Measurements from ENCODE around the gene AUTS2. TPM values are rescaled to one million over a fixed set of nuclear protein-coding genes. Genes with fewer than 3 reads are reported as not detected.
A peak's percentile ranks its signal among the peaks of the same experiment; 100 is the strongest.

AUTS2 gene
- total RNA-seq, 1 experiment from 2014 or later: 256 TPM

GRCh38 chr7:69708857-69709256 lies 110.6 kb downstream of the AUTS2 start:
- no peaks in the 10 kb centered on the region for H4K20me1 ChIP-seq (ENCODE audit: control insufficient read depth, insufficient read depth, insufficient read length)
- Mint-ChIP-seq H3K27ac (0 out of 7 replicates have a peak overlapping the region, but pooled peaks of 1 of the 3 experiments have one; percentile 50), H3K4me3 (no peak overlapping the region), H3K9me3 (no peaks in the 10 kb centered on the region), H3K4me1 (peaks cover 56 to 61% of the 10 kb centered on the region in 2 experiments), H3K36me3 (ENCODE audit: insufficient read depth in 1 of 3, low read depth in 3 of 3) (no peaks in the 10 kb centered on the region), H3K27me3 (ENCODE audit: low read depth) (no peaks in the 10 kb centered on the region; the same call in 1 of the 2 replicates)
- TF ChIP-seq CTCF (conservative IDR thresholded peaks at IDR 0.05): no peak
- H3K79me1 ChIP-seq (ENCODE audit: insufficient read depth, low read depth, low read length, poor library complexity, severe bottlenecking): no peaks in the 10 kb centered on the region
- no peak overlapping the region for H2BK20ac ChIP-seq (ENCODE audit: low read depth, low read length, poor library complexity, severe bottlenecking)
- no peak overlapping the region for H2BK5ac ChIP-seq (ENCODE audit: insufficient read length, low read length)
- no CpG with 5 or more reads among the region's 2 CpGs for WGBS (ENCODE audit: extremely low coverage, insufficient read length, low lambda C conversion rate)
- no peak overlapping the region for H3K23ac ChIP-seq (ENCODE audit: insufficient read length, low read depth, low read length)
- H3T11ph ChIP-seq (ENCODE audit: low read length): no peak overlapping the region
- no peaks in the 10 kb centered on the region for H3K23me2 ChIP-seq (ENCODE audit: insufficient read length, low read depth, low read length, poor library complexity, severe bottlenecking)
- H3K18ac ChIP-seq (ENCODE audit: insufficient read length, low read depth, low read length): no peak overlapping the region
- no peaks in the 10 kb centered on the region for H3K27me3 ChIP-seq (ENCODE audit: insufficient read depth, low read length)
- no peak overlapping the region for H3K56ac ChIP-seq (ENCODE audit: insufficient read length, low read depth, low read length)
- no peak overlapping the region for H2BK12ac ChIP-seq (ENCODE audit: insufficient read length, low read depth, low read length)
- H4K91ac ChIP-seq (ENCODE audit: insufficient read length, low read depth, low read length): no peak overlapping the region
- H3K4ac ChIP-seq (ENCODE audit: low read depth, low read length): no peak overlapping the region
- no peak overlapping the region for H3K27ac ChIP-seq (ENCODE audit: insufficient read length, low read depth, low read length)
- no peak overlapping the region for H2BK15ac ChIP-seq (ENCODE audit: low read depth, low read length)
- H3K4me2 ChIP-seq (ENCODE audit: insufficient read depth, insufficient read length, low read length): no peak overlapping the region
- no peak overlapping the region for H2AFZ ChIP-seq (ENCODE audit: low read length)
- H3K14ac ChIP-seq (ENCODE audit: insufficient read depth, low read length): peak overlapping the region; percentile 28; the same call in 1 of the 2 replicates
- no peaks in the 10 kb centered on the region for H3K9me3 ChIP-seq (ENCODE audit: control insufficient read depth, low read depth, low read length)
- no peak overlapping the region for H4K8ac ChIP-seq (replicated peaks; ENCODE audit: insufficient read length, low read depth, low read length)
- no peak overlapping the region for H2AK5ac ChIP-seq (ENCODE audit: insufficient read length, low read length)
- H3K4me1 ChIP-seq (ENCODE audit: insufficient read depth, low read length): peaks cover 16% of the 10 kb centered on the region; the same call in 1 of the 2 replicates
- no peaks in the 10 kb centered on the region for H3K79me2 ChIP-seq (ENCODE audit: insufficient read depth, low read length)
- H4K5ac ChIP-seq (ENCODE audit: insufficient read length, low read depth, low read length): no peak overlapping the region
- no peak overlapping the region for H2BK120ac ChIP-seq (ENCODE audit: low read depth, low read length, poor library complexity, severe bottlenecking)
- no peak overlapping the region for H3K9ac ChIP-seq (ENCODE audit: extremely low read depth, insufficient read length, low read length)
- no peak for DNase-seq

Measured in H9 (cell line).